SJSA1 (cell line): Measurements from ENCODE around the gene ARF6. TPM values are rescaled to one million over a fixed set of nuclear protein-coding genes. Genes with fewer than 3 reads are reported as not detected.
A peak's percentile ranks its signal among the peaks of the same experiment; 100 is the strongest.
"Not testable (repeated sequence)": the region's sequence is repeated elsewhere in the genome, so short reads cannot be mapped to it uniquely, and the experiment has no call there.

ENCODE experiments used
- DNase-seq, 2 experiments: peaks; one replicate each; pipeline ENCODE4 v3.0.0-alpha.2; 2015 to 2020; ENCODE audit warnings: low spot score in 2 of 2, low read depth in 1 of 2
- H3K27ac ChIP-seq: fragments of 250-450 bp; sonication (Bioruptor Pico); 2 replicates; pipeline ENCODE4 v1.5.1; 2020; ENCODE audit warnings: mild to moderate bottlenecking, moderate library complexity
- H3K27me3 ChIP-seq: fragments of 250-450 bp; sonication (Bioruptor Pico); replicated peaks from 2 replicates; pipeline ENCODE4 v1.5.1; 2020; ENCODE audit warnings: mild to moderate bottlenecking, moderate library complexity
- H3K36me3 ChIP-seq: fragments of 250-450 bp; sonication (Bioruptor Pico); 2 replicates; pipeline ENCODE4 v1.5.1; 2020; ENCODE audit warnings: mild to moderate bottlenecking
- H3K4me1 ChIP-seq: fragments of 250-450 bp; sonication (Bioruptor Pico); replicated peaks from 2 replicates; pipeline ENCODE4 v1.6.1; 2021; ENCODE audit warnings: mild to moderate bottlenecking
- H3K4me3 ChIP-seq: fragments of 250-450 bp; sonication (Bioruptor Pico); 2 replicates; pipeline ENCODE4 v1.5.1; 2020; ENCODE audit warnings: mild to moderate bottlenecking
- H3K9me3 ChIP-seq: fragments of 250-450 bp; sonication (Bioruptor Pico); replicated peaks from 2 replicates; pipeline ENCODE4 v1.5.1; 2020; ENCODE audit warnings: mild to moderate bottlenecking
- total RNA-seq: library from RNA; depleted of rRNA; stranded (reverse); fragments of >200 nt; shearing (Covaris generic); gene quantifications from 2 replicates; pipeline ENCODE4 v1.2.3, GENCODE V29; 2014

Gene ARF6
- total RNA-seq, 1 experiment from 2014 or later, result 61.2 TPM

- DNase-seq, result no peak
- no peaks in the 10 kb centered on the region for H3K27me3 ChIP-seq
Observed at GRCh38 chr14:49863487-49864281, 29.2 kb upstream of the ARF6 start.

GRCh38 chr14:49865431-49865859 lies 27.4 kb upstream of the ARF6 start:
- Histone ChIP-seq H3K4me3 (no peak overlapping the region), H3K27me3 (no peaks in the 10 kb centered on the region), H3K4me1 (peaks cover 14% of the 10 kb centered on the region), H3K27ac (no peak overlapping the region), H3K9me3 (no peaks in the 10 kb centered on the region), H3K36me3 (no peaks in the 10 kb centered on the region)
- DNase-seq, result peak; percentile 55 to 65

More at GRCh38 chr14:49863487-49864281, 29.2 kb upstream of the ARF6 start:
- Histone ChIP-seq H3K36me3 (no peaks in the 10 kb centered on the region), H3K27ac (peak overlapping the region; percentile 55), H3K4me1 (peaks cover 12% of the 10 kb centered on the region), H3K4me3 (peak overlapping the region; percentile 49), H3K9me3 (no peaks in the 10 kb centered on the region)

- H3K27me3 ChIP-seq, result no peaks in the 10 kb centered on the region
- H3K27ac ChIP-seq, result peak overlapping the region; percentile 37
- H3K4me1 ChIP-seq, result peaks cover 11% of the 10 kb centered on the region
- no peaks in the 10 kb centered on the region for H3K36me3 ChIP-seq
- peak; percentile 78 to 97 for DNase-seq
- no peaks in the 10 kb centered on the region for H3K9me3 ChIP-seq
- peak overlapping the region; percentile 44 for H3K4me3 ChIP-seq
Observed at GRCh38 chr14:49867831-49868719, 24.8 kb upstream of the ARF6 start.

GRCh38 chr14:49868720-49869114 lies 24.2 kb upstream of the ARF6 start:
- DNase-seq, result no peak
- Histone ChIP-seq H3K27ac (peak overlapping the region; percentile 31), H3K4me1 (peaks cover 11% of the 10 kb centered on the region), H3K27me3 (no peaks in the 10 kb centered on the region), H3K9me3 (no peaks in the 10 kb centered on the region), H3K36me3 (no peaks in the 10 kb centered on the region), H3K4me3 (peak overlapping the region; percentile 44)

GRCh38 chr14:49870908-49871307 lies 22.0 kb upstream of the ARF6 start:
- no peak for DNase-seq
- Histone ChIP-seq H3K4me3 (no peak overlapping the region), H3K4me1 (peaks cover 8% of the 10 kb centered on the region), H3K36me3 (no peaks in the 10 kb centered on the region), H3K9me3 (no peaks in the 10 kb centered on the region), H3K27ac (no peak overlapping the region), H3K27me3 (no peaks in the 10 kb centered on the region)

GRCh38 chr14:49873548-49873947 lies 19.3 kb upstream of the ARF6 start:
- not testable (repeated sequence) for H3K27me3 ChIP-seq, DNase-seq, H3K27ac ChIP-seq

GRCh38 chr14:49875640-49876198 lies 17.2 kb upstream of the ARF6 start:
- no peaks in the 10 kb centered on the region for H3K27me3 ChIP-seq
- no peaks in the 10 kb centered on the region for H3K36me3 ChIP-seq
- no peak overlapping the region for H3K4me3 ChIP-seq
- no peaks in the 10 kb centered on the region for H3K4me1 ChIP-seq
- no peak for DNase-seq
- H3K9me3 ChIP-seq, result no peaks in the 10 kb centered on the region
- H3K27ac ChIP-seq, result no peak overlapping the region

More at GRCh38 chr14:49873548-49873947, 19.3 kb upstream of the ARF6 start:
- H3K4me3 ChIP-seq, H3K36me3 ChIP-seq, H3K4me1 ChIP-seq, H3K9me3 ChIP-seq: not testable (repeated sequence)

GRCh38 chr14:49876563-49877127 lies 16.2 kb upstream of the ARF6 start:
- Histone ChIP-seq H3K27ac (no peak overlapping the region), H3K9me3 (no peaks in the 10 kb centered on the region), H3K4me1 (no peaks in the 10 kb centered on the region), H3K36me3 (no peaks in the 10 kb centered on the region), H3K27me3 (no peaks in the 10 kb centered on the region), H3K4me3 (no peak overlapping the region)
- no peak for DNase-seq

GRCh38 chr14:49879646-49880204 lies 13.2 kb upstream of the ARF6 start:
- no peak overlapping the region for H3K4me3 ChIP-seq
- no peaks in the 10 kb centered on the region; the same call in 1 of the 2 replicates for H3K4me1 ChIP-seq
- no peaks in the 10 kb centered on the region for H3K9me3 ChIP-seq
- DNase-seq, result peak; percentile 29 to 50
- H3K27ac ChIP-seq, result no peak overlapping the region
- no peaks in the 10 kb centered on the region for H3K36me3 ChIP-seq
- no peaks in the 10 kb centered on the region for H3K27me3 ChIP-seq

GRCh38 chr14:49880267-49881064 lies 12.4 kb upstream of the ARF6 start:
- Histone ChIP-seq H3K9me3 (no peaks in the 10 kb centered on the region), H3K36me3 (no peaks in the 10 kb centered on the region), H3K27me3 (no peaks in the 10 kb centered on the region), H3K27ac (no peak overlapping the region), H3K4me1 (no peaks in the 10 kb centered on the region; the same call in 1 of the 2 replicates), H3K4me3 (no peak overlapping the region)
- no peak for DNase-seq

GRCh38 chr14:49881350-49882001 lies 11.4 kb upstream of the ARF6 start:
- Histone ChIP-seq H3K36me3 (no peaks in the 10 kb centered on the region), H3K4me3 (no peak overlapping the region), H3K27me3 (no peaks in the 10 kb centered on the region), H3K9me3 (no peaks in the 10 kb centered on the region), H3K4me1 (no peaks in the 10 kb centered on the region; the same call in 1 of the 2 replicates), H3K27ac (no peak overlapping the region)
- DNase-seq, result no peak
